Thyroid gland (tissue), 4 donors: ENCODE data around the gene SOSTDC1.

Source experiments
- CTCF ChIP-seq, 6 experiments: fragments of 200-600 bp in 3 of 6; fragments of 450-650 bp in 3 of 6; sonication (generic) in 3 of 6; IDR thresholded peaks; one replicate each; pipeline ENCODE4 v1.5.1; 2016 to 2019; ENCODE audit warnings: antibody characterized with exemption in 6 of 6, mild to moderate bottlenecking in 2 of 6, inconsistent platforms in 1 of 6, moderate library complexity in 1 of 6
- POLR2A ChIP-seq, 2 donors: fragments of 450-650 bp; IDR thresholded peaks; one replicate each; pipeline ENCODE4 v1.6.1; 2017; ENCODE audit warnings: antibody characterized with exemption in 2 of 2, mild to moderate bottlenecking in 2 of 2, moderate library complexity in 1 of 2

GRCh38 chr7:16436306-16436705, 29.2 kb downstream of the SOSTDC1 start:
- TF ChIP-seq CTCF (IDR thresholded peaks at IDR 0.05) (no peak), POLR2A (IDR thresholded peaks at IDR 0.05) (no peak)
